ENCODE data around the gene FST. TPM values are rescaled to one million over a fixed set of nuclear protein-coding genes. Genes with fewer than 3 reads are reported as not detected.

The FST gene
- total and polyA plus RNA-seq, 10 of the 15 experiments (the other 5 are each of a cell fraction or from before 2014, with no cell fraction given), result 0.23 TPM; not detected in 9

DNA sequence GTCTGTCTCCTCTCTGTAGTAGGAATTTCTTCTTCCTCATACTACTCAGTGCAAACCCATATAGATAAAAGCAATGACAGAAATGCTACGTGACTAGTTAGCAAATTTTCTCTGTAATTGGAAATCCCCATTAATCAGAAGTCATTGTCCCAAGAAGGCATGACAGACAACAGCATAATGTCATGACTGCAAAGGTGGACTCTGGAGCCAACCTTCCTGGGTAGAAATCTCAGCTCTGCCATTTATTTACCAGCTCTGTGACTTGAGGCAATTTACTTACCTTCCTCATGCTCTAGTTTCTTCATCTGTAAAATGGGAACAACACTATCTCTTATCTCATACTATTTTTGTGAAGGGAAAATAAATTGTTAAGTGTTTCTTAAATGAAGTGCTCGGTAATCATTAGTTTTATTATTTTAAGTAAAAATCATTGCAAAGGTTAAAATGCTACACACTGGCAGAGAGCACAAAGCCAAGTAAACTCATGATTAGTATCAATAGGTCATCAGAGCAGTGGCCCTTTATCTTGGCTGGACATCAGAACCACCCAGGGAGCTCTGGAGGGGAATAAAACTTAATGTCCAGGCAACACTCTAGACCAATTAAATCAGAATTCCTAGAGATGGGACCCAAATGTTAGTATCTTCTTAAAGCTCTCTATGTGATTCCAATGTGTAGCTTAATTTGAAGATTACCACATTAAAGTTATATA, 43.8 kb upstream of the FST start (continued):
- TF ChIP-seq, protein P1, sequence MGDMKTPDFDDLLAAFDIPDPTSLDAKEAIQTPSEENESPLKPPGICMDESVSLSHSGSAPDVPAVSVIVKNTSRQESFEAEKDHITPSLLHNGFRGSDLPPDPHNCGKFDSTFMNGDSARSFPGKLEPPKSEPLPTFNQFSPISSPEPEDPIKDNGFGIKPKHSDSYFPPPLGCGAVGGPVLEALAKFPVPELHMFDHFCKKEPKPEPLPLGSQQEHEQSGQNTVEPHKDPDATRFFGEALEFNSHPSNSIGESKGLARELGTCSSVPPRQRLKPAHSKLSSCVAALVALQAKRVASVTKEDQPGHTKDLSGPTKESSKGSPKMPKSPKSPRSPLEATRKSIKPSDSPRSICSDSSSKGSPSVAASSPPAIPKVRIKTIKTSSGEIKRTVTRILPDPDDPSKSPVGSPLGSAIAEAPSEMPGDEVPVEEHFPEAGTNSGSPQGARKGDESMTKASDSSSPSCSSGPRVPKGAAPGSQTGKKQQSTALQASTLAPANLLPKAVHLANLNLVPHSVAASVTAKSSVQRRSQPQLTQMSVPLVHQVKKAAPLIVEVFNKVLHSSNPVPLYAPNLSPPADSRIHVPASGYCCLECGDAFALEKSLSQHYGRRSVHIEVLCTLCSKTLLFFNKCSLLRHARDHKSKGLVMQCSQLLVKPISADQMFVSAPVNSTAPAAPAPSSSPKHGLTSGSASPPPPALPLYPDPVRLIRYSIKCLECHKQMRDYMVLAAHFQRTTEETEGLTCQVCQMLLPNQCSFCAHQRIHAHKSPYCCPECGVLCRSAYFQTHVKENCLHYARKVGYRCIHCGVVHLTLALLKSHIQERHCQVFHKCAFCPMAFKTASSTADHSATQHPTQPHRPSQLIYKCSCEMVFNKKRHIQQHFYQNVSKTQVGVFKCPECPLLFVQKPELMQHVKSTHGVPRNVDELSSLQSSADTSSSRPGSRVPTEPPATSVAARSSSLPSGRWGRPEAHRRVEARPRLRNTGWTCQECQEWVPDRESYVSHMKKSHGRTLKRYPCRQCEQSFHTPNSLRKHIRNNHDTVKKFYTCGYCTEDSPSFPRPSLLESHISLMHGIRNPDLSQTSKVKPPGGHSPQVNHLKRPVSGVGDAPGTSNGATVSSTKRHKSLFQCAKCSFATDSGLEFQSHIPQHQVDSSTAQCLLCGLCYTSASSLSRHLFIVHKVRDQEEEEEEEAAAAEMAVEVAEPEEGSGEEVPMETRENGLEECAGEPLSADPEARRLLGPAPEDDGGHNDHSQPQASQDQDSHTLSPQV (IDR thresholded peaks at IDR 0.05), result no peak
- TF ChIP-seq RFX5 (IDR thresholded peaks at IDR 0.05; ENCODE audit: low read depth, low read length), result no peak
- TF ChIP-seq ASH2L (IDR thresholded peaks at IDR 0.05; ENCODE audit: borderline replicate concordance, low read depth), result no peak
- TF ChIP-seq SMARCA5 (IDR thresholded peaks at IDR 0.05), result no peak

DNA sequence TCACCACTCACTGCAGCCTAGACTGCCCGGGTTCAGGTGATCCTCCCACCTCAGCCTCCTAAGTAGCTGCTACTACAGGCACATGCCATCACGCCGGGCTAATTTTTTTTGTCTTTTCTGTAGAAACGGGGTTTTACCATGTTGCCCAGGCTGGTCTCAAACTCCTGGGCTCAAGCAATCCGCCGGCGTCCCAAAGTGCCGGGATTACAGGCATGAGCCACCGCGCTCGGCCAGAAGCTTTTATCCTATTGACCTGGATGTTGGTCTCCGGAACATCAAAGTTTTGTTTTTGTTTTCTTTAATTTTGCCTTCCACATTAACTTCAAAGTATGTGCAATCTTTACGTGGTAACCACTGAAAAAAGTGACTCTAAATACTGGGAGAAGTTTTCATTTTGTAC, 42.4 kb upstream of the FST start:
- Histone ChIP-seq H3K4me1 (ENCODE audit: control insufficient read depth, insufficient read depth, low read length) (no peaks in the 10 kb centered on the region), H3K9ac (ENCODE audit: control insufficient read depth, insufficient read depth, low read length) (no peak overlapping the region), H2AFZ (ENCODE audit: control insufficient read depth, low read depth, low read length) (no peak overlapping the region), H3K27ac (ENCODE audit: control insufficient read depth, insufficient read depth) (no peak overlapping the region), H3K27me3 (replicated peaks in 1 of 2; ENCODE audit: control insufficient read depth in 2 of 2, insufficient read depth in 2 of 2, low read length in 1 of 2) (no peaks in the 10 kb centered on the region), H3K4me2 (ENCODE audit: control insufficient read depth, insufficient read depth) (no peak overlapping the region), H3K36me3 (ENCODE audit: control insufficient read depth in 2 of 2, insufficient read depth in 2 of 2, low read length in 1 of 2) (no peaks in the 10 kb centered on the region), H3K79me2 (ENCODE audit: control insufficient read depth, insufficient read depth, low read length) (no peaks in the 10 kb centered on the region), H3K4me3 (no peak overlapping the region), H3K9me3 (replicated peaks; ENCODE audit: control insufficient read depth, insufficient read depth, low read length) (no peaks in the 10 kb centered on the region), H4K20me1 (ENCODE audit: control insufficient read depth, insufficient read depth) (no peaks in the 10 kb centered on the region)
- in situ Hi-C loops (cut with MboI), result no loop called here
- FAIRE-seq (no peak), DNase-seq (ENCODE audit: low read depth, low spot score) (no peak), ATAC-seq (no peak)
- ChIA-PET POLR2A (no interaction called here), SMC1A (ENCODE audit: uncharacterized antibody, unreplicated experiment) (no interaction called here), CTCF (interaction anchor here (0.7 to 1.0 kb wide), 2 partner anchors 40 to 511 kb away, joined by 4 read pairs; no protein-coding TSS in a partner anchor), RAD21 (ENCODE audit: unreplicated experiment) (no interaction called here)
- intact Hi-C loops (cut with micrococcal nuclease; ENCODE audit: unreplicated experiment), result no loop called here
- BruUV-seq (replicated peaks), result no TSS peak
- 70% methylated on average over 13 of the region's 13 CpGs for WGBS (ENCODE audit: insufficient coverage, insufficient replicate concordance, low lambda C conversion rate, missing lambda C conversion rate)
- TF ChIP-seq RCOR1 (conservative IDR thresholded peaks at IDR 0.05; ENCODE audit: low read depth, low read length), result no peak
- no peak for TF ChIP-seq SREBF1 (IDR thresholded peaks at IDR 0.05; ENCODE audit: low read length)
- TF ChIP-seq JUNB (IDR thresholded peaks at IDR 0.05), result no peak
- TF ChIP-seq, protein P2, sequence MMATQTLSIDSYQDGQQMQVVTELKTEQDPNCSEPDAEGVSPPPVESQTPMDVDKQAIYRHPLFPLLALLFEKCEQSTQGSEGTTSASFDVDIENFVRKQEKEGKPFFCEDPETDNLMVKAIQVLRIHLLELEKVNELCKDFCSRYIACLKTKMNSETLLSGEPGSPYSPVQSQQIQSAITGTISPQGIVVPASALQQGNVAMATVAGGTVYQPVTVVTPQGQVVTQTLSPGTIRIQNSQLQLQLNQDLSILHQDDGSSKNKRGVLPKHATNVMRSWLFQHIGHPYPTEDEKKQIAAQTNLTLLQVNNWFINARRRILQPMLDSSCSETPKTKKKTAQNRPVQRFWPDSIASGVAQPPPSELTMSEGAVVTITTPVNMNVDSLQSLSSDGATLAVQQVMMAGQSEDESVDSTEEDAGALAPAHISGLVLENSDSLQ (IDR thresholded peaks at IDR 0.05), result no peak
- TF ChIP-seq SMAD1 (IDR thresholded peaks at IDR 0.05; ENCODE audit: low read depth, partially characterized antibody), result no peak
- TF ChIP-seq, protein P3, sequence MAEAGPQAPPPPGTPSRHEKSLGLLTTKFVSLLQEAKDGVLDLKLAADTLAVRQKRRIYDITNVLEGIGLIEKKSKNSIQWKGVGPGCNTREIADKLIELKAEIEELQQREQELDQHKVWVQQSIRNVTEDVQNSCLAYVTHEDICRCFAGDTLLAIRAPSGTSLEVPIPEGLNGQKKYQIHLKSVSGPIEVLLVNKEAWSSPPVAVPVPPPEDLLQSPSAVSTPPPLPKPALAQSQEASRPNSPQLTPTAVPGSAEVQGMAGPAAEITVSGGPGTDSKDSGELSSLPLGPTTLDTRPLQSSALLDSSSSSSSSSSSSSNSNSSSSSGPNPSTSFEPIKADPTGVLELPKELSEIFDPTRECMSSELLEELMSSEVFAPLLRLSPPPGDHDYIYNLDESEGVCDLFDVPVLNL (IDR thresholded peaks at IDR 0.05; ENCODE audit: low read depth, low read length), result no peak
- TF ChIP-seq CREB1 (IDR thresholded peaks at IDR 0.05; ENCODE audit: low read depth), result no peak
- TF ChIP-seq SIN3A (IDR thresholded peaks at IDR 0.05; ENCODE audit: low read depth, low read length), result no peak
- TF ChIP-seq, protein P4, sequence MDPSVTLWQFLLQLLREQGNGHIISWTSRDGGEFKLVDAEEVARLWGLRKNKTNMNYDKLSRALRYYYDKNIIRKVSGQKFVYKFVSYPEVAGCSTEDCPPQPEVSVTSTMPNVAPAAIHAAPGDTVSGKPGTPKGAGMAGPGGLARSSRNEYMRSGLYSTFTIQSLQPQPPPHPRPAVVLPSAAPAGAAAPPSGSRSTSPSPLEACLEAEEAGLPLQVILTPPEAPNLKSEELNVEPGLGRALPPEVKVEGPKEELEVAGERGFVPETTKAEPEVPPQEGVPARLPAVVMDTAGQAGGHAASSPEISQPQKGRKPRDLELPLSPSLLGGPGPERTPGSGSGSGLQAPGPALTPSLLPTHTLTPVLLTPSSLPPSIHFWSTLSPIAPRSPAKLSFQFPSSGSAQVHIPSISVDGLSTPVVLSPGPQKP (IDR thresholded peaks at IDR 0.05; ENCODE audit: low read depth, low read length), result no peak
- TF ChIP-seq EED (IDR thresholded peaks at IDR 0.05; ENCODE audit: low read depth), result no peak
- TF ChIP-seq RUNX3 (IDR thresholded peaks at IDR 0.05; ENCODE audit: low read length), result no peak
- TF ChIP-seq, protein P5, sequence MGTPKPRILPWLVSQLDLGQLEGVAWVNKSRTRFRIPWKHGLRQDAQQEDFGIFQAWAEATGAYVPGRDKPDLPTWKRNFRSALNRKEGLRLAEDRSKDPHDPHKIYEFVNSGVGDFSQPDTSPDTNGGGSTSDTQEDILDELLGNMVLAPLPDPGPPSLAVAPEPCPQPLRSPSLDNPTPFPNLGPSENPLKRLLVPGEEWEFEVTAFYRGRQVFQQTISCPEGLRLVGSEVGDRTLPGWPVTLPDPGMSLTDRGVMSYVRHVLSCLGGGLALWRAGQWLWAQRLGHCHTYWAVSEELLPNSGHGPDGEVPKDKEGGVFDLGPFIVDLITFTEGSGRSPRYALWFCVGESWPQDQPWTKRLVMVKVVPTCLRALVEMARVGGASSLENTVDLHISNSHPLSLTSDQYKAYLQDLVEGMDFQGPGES (IDR thresholded peaks at IDR 0.05), result no peak

All from GM12878 (cell line).